Endothelial cell of hepatic sinusoid (primary cell): ENCODE results near the gene SLC22A2.

Source experiments
- in situ Hi-C: cut with HindIII; loops from 2 replicates; pipeline ENCODE4 v1.10.0; 2017; ENCODE audit warnings: low sequenced_read_pairs

Gene SLC22A2

DNA sequence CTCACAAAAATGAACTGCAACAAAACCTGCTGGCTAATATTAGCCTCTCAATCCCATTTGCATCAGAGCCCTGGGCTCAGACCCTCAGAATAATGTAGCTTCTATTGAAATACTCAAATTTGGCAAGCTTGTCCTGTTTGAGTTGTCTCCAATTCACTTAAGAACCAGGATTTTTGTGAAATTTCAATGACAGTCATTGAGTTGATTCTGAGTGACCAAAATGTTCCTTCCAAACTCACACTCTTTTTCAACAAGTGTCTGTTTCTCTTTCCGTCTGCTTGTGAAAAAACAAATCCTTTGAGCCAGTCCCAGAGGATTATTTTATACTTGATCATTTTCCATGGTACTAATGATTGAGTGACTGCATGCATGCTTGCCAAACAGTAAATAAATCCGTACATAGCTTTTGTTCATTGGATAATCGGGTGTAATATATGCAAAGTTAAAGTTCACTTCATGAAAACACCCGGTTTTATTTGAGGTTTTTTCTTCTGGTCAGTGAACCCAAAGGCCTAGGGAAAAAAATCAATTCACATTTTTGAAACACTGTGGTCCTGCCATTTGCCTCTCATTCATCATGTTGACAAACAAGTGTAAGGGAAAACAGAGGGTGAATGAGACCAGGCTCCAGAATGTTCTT, 16.4 kb upstream of the SLC22A2 start:
- in situ Hi-C loops: no loop called here

DNA sequence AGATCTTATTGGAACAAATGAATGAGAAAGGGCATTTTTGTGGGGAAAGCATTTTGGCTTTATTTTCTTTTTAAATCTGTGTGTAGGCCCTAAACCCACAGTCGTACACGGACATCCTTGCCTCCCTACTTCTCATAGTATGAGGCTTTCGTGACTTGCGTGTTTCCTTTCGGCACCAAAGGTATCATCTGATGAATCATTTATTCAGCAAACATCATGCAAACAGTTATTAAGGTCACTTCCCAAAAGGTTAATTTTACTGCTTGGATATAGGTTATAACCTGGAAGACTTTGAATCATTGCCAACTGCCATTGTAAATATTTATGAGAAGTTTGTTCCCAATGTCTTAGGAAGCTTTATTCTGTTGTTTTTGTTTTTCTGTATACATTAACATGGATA, 15.1 kb upstream of the SLC22A2 start:
- in situ Hi-C loops: no loop called here

DNA sequence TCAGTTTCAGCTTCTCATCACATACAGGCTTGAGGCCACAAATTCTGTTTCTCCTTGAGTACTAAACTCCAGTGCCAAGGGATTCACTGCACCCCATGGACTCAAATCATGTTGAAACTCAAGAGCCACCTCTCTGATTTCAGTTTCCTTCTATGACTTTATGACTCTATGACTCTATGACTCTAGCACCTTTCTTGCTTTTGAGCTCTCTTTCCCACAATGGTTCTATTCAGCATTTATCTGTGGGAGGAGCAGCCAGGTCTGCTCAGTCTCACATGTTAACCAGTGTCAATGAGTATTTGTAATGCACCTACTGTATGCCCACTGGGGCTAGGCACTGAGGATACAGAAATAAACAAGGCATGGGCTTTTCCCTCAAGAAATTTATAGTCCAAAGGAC, 14.6 kb upstream of the SLC22A2 start:
- in situ Hi-C loops: no loop called here

DNA sequence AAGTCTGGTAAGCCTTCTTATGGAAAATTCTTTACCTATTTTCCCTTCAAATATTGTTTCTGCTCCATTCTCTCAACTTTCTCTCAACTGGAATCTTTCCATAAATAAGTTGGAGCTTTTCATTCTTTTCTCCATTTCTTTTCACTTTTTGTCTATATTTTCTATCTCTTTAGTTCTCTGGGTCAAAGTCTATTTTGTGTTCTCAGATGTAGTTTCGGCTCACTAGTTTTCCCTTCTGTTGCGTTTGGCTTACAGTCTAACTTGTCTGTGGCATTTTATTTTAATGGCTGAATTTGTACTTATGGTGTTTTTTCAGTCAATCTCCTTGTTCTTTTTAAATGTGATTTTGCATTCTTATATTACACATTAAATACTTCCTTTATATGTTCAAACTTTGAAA, 14.1 kb upstream of the SLC22A2 start:
- in situ Hi-C loops: no loop called here

DNA sequence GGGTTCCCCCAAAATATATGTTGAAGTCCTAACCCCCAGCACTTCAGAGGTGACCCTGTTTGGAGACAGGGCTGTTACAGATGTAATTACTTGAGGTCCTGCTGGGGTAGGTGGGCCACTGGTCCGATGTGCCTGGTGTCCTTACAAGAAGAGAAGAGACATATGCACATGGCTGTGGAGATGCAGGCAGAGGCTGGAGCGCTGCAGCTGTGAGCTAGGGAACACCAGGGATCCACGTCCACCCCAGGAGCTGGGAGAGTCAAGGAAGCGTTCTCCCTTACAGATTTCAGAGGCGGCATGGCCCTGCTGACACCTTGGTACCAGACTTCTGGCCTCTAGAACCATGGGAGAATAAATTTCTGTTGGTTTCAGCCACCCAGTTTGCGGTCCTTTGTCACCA, 11.7 kb upstream of the SLC22A2 start:
- in situ Hi-C loops: no loop called here

DNA sequence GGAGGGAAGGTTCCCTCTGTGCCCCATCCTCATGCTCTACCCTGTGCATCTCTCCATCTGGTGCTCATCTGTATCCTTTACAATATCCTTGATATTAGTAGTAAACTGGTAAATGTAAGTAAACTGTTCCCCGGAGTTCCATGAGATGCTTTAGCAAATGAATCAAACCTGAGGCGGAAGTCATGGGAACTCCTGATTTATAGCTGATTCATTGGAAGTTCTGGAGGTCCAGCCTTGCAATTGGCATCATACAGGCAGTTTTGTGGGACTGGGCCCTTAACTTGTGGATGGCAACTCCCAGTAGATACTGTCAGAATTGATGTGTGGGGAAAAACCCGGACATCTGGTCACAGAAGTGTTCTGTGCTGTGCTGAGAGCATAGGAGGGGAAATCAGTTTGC, 11.2 kb upstream of the SLC22A2 start:
- in situ Hi-C loops: no loop called here

DNA sequence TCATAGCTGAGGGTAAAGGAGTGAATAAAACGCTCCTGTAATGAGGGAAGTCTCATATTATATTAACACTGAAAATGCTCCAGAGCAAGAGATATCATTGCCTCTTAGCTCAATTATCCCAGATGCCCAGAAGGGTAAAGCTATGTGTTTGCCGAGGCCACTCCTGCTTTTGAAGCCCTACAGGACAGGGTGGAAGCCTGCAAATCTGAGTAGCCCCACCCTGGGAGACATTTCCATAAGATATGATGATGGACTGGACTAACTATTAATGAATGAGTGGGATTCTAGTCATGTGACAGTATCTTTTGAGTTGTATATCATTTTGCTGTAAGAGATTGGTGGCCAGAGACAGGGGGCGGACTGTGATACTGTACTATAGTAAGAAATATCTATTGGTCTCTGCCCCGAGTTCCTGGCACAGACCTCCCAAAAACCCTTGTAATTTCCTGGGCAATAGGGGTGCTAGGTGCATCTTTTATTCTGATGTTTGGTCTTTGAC, 10.5 kb upstream of the SLC22A2 start:
- in situ Hi-C loops: no loop called here

DNA sequence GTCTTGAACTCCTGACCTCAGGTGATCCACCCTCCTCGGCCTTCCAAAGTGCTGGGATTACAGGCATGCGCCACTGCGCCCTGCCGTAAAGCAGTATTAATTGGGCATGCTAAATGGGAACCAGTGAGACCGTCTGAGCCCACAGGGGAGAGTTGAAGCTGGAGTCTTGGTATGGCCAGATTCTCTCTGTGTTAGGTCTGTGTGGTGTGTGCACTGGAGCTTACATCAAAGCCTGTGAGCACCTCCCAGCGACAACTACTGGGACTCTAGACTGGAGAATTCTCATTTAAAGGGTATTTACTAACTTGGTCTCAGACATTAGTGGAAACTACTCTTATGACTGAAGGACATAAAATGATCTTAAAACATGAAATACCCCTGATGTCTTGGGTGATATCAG, 8.5 kb upstream of the SLC22A2 start:
- in situ Hi-C loops: no loop called here

DNA sequence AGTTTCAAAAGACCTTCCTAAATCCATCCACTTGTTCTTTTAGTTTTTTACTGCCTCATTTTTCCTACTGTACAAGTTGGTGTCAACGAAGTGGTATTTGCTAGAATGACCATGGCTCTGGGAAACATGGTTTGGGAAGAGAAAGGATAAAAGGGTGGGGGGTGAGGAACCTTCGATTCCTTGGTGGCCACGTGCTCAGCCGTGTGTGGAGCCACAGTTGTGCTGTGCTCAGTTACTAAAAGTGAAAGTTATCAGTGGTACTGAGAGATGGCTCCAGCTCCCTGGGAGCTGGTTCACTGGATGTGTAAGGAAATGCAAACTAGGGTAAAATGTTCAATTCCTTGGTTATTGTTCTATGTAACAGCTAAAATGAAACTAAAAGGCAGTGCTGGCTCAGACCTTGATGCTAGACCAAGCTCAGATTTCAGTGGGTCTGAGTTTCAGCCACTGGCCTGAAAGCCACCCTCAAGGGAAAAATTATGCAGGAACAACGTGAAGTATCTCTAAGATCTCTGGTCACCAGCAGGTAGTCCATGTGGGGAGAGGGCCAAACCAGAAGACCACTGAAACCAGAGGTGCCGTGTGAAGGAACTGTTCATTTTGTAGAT, 7.4 kb upstream of the SLC22A2 start:
- in situ Hi-C loops: no loop called here

DNA sequence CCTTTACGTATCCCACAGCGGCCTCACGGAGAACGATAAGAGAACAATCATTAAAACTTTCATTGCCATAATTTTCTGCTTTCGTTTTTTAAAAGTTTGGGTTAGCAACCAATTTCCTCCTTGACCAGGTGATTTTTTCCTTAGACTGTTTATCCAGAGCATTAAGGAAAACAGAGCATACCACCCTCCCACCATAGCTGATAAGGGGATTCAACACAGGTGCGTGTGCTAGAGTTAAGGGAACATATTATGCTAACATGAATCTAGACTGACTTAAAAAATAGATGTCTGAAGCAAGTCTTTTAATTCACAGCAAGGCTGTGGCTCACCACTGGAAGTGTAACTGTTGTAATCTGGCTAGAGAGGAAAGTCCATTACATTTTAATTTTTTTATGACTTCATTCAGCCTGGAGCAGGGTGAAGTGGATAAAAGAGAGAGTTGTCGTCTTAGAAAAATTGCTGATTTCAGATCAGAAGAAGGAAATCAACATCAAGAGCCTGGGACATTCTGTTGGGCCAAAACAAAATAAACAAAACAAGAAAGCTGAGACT, 5.5 kb upstream of the SLC22A2 start:
- in situ Hi-C loops: no loop called here

DNA sequence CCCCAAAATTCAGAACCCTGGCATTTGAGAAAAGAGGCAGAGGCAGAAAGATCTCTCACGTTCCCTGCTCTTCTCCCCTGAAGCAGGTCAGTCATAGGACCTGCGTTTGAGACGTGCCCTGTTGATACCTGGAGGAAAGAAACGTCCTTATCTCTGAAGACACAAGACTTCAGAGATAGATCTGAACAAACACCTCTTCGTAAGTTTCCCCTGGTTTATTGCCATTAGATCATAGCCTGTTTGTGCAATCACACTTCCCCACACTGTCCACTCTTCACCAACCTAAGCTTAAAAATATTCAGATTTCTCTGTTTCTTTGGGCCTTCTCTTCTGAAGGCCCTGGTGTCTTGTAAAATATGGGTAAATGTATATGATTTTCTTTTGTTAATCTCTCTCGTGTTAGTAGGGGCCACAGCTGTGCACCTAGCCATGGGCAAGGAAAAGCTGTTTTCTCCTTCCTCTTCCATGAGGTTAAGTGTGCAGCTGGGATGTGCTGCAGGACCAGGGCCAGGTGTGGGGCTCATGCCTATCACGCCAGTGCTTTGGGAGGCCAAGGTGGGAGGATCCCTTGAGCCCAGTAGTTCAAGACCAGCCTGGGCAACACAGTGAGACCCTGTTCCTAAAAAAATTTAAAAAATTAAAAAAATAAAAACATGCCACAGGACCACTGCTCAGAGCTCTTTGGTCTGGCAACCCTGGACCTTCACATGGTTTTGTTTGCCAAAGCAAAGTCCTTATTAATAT, 4.7 kb upstream of the SLC22A2 start:
- in situ Hi-C loops: no loop called here

DNA sequence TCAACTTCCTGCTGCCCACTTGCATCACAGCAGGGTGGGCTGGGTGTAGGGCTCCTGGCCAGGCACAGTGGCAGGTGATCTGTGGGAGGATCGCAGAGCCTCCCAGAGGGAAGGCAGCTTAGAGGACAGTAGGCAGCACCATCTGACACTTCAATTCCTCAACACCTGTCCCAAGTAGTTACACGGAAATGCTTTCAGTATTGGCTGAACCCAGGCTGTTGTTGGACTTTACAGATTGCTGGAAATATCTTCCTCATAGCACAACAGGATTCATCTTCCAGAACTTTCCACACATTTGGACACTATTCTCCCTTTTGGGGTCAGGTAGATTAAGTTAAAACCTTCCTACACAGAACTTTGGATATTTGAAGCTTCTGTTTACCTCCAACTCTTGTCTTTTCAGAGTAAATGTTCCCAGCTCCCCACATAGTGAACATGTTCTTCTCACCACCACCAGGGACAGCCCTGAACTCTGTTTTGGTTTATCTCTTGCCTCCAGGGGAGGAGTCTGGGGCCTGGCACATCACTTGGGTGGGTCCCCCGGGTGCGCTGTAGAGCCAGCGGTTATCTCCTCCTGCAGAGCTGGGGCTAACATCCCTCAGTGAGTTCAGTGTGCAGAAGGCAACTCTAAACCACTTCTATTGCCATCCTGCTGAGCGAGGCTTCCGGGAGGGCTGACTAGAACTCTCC, 3.5 kb upstream of the SLC22A2 start:
- in situ Hi-C loops: no loop called here

DNA sequence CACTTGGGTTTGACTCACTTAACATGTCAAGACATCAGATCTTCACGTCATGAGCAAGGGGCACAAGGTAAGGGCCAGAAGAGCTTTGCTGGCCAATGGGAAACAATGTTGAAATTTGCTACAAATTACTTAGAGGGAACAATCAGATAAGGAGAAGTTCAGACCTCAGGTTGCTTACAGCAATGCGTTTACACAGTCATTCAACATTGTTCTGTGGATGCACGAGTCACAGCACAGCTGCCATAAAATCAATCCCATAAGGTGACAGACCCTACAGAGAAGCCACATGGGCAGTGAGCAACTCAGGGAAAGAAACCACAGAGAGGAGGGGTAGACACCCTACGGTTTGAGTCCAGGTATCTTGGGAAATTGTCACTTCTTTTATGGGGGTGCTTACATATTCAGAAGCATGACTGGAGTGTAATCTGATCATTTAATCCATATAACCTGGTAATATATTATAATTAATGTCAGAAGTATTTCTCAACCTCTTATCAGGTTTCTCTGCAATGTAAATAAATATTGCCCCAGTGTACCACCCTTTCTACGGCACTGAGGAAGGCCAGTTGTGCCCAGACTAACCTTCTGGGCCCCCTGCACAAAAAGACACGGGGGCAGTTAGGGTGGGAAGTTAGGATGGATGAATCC, 2.3 kb upstream of the SLC22A2 start:
- in situ Hi-C loops: no loop called here

DNA sequence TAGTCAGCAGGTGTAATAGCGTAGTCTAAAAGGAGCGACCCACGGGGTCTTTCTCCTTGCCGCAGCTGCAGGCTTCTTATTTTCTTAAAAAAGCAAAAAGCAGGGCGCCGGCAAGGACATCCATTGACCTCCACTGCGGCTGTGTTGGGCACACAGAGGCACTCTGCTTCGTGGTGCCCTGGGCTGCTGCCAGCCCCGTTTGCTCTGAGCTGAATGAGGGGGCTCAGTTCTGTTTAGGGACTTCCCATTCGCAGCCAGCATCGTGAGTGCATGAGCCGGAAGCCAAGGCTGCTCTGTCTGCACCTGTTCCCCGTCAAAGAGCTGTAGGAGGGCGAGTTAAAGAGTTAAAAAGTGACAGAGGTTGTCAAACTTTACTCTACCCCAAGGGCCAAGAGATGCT, 1.7 kb upstream of the SLC22A2 start:
- in situ Hi-C loops: no loop called here

DNA sequence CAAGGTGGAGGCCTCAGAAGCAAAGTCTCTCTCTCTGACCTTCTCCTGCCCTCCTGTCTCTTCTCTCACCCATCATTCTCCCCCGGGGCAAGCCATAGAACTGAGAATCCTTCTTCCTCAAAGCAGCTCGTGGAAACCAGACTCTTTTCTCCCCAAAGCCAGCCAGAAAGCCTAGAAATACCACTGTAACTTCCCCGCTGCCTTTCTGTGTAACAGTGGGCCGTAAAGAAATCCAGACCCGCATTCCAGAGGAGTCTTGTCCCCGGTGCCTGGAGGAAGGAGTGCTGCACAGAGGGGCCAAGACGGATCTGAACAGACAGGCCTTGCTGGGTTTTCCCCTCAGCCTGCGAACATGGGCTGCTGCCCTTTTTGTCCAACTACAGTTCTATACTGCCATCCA, 977 bp upstream of the SLC22A2 start:
- in situ Hi-C loops: no loop called here

DNA sequence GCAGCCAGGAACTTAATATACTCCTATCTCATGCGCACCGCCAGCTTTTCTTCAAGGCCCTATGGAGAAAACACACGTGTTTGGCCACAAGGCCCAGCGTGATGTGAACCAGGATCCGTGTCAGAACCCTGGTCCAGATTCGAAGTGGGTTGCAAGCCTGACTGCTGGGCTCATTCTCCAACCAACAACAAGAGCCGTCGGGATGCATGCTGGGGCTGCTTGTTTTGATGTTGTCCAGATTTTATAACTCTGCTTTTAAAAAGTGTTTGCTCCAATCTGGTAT, 463 bp upstream of the SLC22A2 start:
- in situ Hi-C loops: no loop called here

DNA sequence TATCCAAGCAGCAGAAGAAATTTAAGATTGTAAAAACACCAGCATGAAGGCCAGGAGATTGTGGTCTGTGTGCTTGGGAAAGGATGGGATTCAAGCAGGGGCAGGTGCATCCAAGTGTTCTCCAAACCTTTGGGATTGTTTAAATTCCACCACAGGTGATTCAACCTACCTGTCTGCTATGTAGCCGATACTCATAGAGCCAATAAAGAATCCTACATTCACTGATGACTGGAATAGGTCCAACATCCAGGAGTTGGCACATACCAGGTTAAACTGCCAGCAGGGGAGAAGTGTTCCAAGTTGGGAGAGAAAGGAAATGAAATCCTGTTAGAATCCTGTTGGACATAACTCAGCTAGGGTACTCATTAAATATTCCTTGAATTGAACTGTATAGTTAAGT, 2.2 kb downstream of the SLC22A2 start:
- in situ Hi-C loops: no loop called here

DNA sequence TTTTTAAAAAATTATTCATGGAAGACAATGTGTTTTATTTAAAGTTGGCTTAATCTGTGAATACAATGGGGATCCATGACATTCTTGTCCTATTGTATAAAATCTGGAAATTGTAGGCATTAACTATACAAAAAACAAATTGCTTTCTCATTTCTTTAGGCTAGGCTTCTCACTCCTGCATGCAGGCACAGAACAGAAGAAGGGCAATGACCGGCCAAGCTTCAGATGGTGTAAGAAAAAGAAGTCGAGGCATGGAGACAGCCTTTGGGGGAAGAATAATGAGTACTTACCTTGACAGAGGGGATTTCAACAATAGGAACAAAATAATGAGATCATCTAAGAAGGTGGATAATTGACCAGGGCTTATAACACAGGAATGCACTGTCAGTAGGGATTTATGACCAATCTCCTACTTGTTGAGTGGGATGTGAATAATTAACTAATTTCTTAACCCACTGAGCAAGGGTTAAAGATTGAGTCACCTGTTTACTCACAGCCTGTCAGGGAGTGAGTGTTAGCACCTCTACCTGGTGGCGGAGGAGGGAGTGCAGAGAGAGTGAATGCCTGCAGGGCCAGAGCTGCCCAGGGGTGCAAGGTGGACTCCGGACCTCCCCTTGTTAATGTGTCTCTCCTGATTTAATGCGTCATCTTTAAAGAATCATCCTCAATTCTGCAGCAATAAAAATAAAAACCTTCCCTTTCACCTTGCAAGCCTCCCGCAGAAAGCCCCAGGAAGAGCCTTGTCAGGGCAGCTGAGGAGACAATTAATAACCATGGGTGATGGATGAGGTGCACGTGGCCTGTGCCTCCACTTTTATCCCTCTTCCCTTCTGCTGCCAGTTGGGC, 3.9 kb downstream of the SLC22A2 start:
- in situ Hi-C loops: no loop called here

DNA sequence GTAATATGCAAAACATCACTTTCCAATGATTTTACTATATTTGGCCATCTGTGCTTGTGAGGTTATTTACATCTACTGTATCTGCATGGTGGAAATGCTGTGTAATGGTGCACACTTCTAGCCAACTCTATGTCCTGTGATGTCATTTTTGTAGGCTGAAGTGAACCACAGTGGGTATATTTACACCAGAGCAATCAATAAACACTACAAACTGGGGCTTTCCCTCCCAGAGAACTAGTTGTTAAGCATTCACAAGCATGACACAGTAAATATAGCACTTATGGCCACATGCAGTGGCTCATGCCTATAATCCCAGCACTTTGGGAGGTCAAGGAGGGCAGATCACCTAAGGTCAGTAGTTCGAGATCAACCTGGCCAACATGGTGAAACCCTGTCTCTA, 4.9 kb downstream of the SLC22A2 start:
- in situ Hi-C loops: no loop called here

DNA sequence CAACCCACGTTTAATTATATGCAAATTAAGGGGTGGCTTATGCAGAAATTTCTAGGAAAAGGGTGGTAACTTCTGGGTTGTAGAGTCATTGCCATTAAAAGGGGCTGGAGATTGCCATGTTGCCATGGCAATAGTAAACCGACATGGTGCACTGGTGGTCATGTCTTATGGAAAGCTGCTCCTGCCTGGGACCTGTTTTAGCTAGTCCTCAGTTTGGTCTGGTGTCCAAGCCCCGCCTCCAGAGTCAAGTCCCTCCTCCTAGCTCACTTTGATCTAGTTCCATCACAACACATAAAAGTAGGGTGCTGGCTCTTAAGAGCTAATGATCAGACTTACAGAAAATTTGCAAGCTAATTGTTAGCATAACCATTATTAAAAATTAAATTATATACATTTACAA, 5.3 kb downstream of the SLC22A2 start:
- in situ Hi-C loops: no loop called here
